ENCODE data around the gene MDK.
A peak's percentile ranks its signal among the peaks of the same experiment; 100 is the strongest.

MDK gene

GRCh38 chr11:46381048-46381818, at the start of gene MDK:
Gene MDK (plus strand): TSS chr11:46381669. CDS start chr11:46382058, 389 bp downstream.
- H3K4me3 ChIP-seq (ENCODE audit: low read length), result peak within 1 kb of the TSS; percentile 65
- no peak for DNase-seq (ENCODE audit: low read depth)
- TF ChIP-seq CTCF (conservative IDR thresholded peaks at IDR 0.05; ENCODE audit: low read depth, low read length), result no peak

GRCh38 chr11:46332093-46332567, 49.3 kb upstream of the MDK start:
- peak overlapping the region; percentile 21 for H3K4me3 ChIP-seq (ENCODE audit: low read length)
- no peak for TF ChIP-seq CTCF (conservative IDR thresholded peaks at IDR 0.05; ENCODE audit: low read depth, low read length)
- no peak for DNase-seq (ENCODE audit: low read depth)

GRCh38 chr11:46332568-46333393, 48.7 kb upstream of the MDK start:
- no peak for DNase-seq (ENCODE audit: low read depth)
- H3K4me3 ChIP-seq (ENCODE audit: low read length), result peak overlapping the region; percentile 23

GRCh38 chr11:46333394-46333947, 48.0 kb upstream of the MDK start:
- peak overlapping the region; percentile 28 for H3K4me3 ChIP-seq (ENCODE audit: low read length)
- TF ChIP-seq CTCF (conservative IDR thresholded peaks at IDR 0.05; ENCODE audit: low read depth, low read length), result no peak
- DNase-seq (ENCODE audit: low read depth), result no peak

More at GRCh38 chr11:46332568-46333393, 48.7 kb upstream of the MDK start:
- no peak for TF ChIP-seq CTCF (conservative IDR thresholded peaks at IDR 0.05; ENCODE audit: low read depth, low read length)

GRCh38 chr11:46334211-46334610, 47.3 kb upstream of the MDK start:
- no peak overlapping the region for H3K4me3 ChIP-seq (ENCODE audit: low read length)
- no peak for TF ChIP-seq CTCF (conservative IDR thresholded peaks at IDR 0.05; ENCODE audit: low read depth, low read length)
- no peak for DNase-seq (ENCODE audit: low read depth)

- TF ChIP-seq CTCF (conservative IDR thresholded peaks at IDR 0.05; ENCODE audit: low read depth, low read length), result no peak
- H3K4me3 ChIP-seq (ENCODE audit: low read length), result no peak overlapping the region
- DNase-seq (ENCODE audit: low read depth), result no peak
Measured at GRCh38 chr11:46335271-46335670, 46.2 kb upstream of the MDK start.
